Mesendoderm (in vitro differentiated cells): Measurements from ENCODE around the gene NTRK3.

Experiments
- DNase-seq: peaks from one replicate; pipeline ENCODE4 v3.0.0; 2013
- H2AK5ac ChIP-seq: 2 replicates; pipeline ENCODE4 v1.6.1; 2013; ENCODE audit warnings: low read length, inconsistent platforms
- H2BK120ac ChIP-seq: 2 replicates; pipeline ENCODE4 v1.6.1; 2013; ENCODE audit warnings: low read depth, mild to moderate bottlenecking, low read length, moderate library complexity, mixed read lengths
- H2BK15ac ChIP-seq: replicated peaks from 2 replicates; pipeline ENCODE4 v1.6.1; 2013; ENCODE audit warnings: low read depth, mild to moderate bottlenecking, moderate library complexity
- H2BK5ac ChIP-seq: 2 replicates; pipeline ENCODE4 v1.6.1; 2013; ENCODE audit warnings: low read length, inconsistent platforms
- H3K18ac ChIP-seq: 2 replicates; pipeline ENCODE4 v1.6.1; 2013; ENCODE audit warnings: mild to moderate bottlenecking, low read length, mixed read lengths
- H3K23ac ChIP-seq: one replicate; pipeline ENCODE4 v1.6.1; 2013; ENCODE audit warnings: low read length
- H3K27ac ChIP-seq: 2 replicates; pipeline ENCODE4 v1.5.1; 2013; ENCODE audit warnings: low read depth, mild to moderate bottlenecking, inconsistent platforms, low read length, moderate library complexity
- H3K27me3 ChIP-seq: 2 replicates; pipeline ENCODE4 v1.6.1; 2013; ENCODE audit warnings: low read length, control low read depth, mild to moderate bottlenecking, inconsistent platforms; ENCODE audit not compliant: insufficient read depth, poor library complexity
- H3K36me3 ChIP-seq: 2 replicates; pipeline ENCODE4 v1.6.1; 2013; ENCODE audit warnings: low read length, inconsistent platforms; ENCODE audit not compliant: control insufficient read depth, insufficient read depth
- H3K4ac ChIP-seq: one replicate; pipeline ENCODE4 v1.6.1; 2013; ENCODE audit warnings: low read depth, mild to moderate bottlenecking, low read length, moderate library complexity
- H3K4me1 ChIP-seq: 2 replicates; pipeline ENCODE4 v1.6.1; 2013; ENCODE audit warnings: low read depth, low read length, inconsistent platforms; ENCODE audit not compliant: control insufficient read depth
- H3K4me2 ChIP-seq: 2 replicates; pipeline ENCODE4 v1.6.1; 2013; ENCODE audit warnings: low read length
- H3K4me3 ChIP-seq: 2 replicates; pipeline ENCODE4 v1.5.1; 2013; ENCODE audit warnings: mild to moderate bottlenecking, low read length
- H3K56ac ChIP-seq: one replicate; pipeline ENCODE4 v1.6.1; 2013; ENCODE audit warnings: low read length
- H3K79me1 ChIP-seq: 2 replicates; pipeline ENCODE4 v1.6.1; 2013; ENCODE audit warnings: low read length, inconsistent platforms
- H3K79me2 ChIP-seq: 2 replicates; pipeline ENCODE4 v1.6.1; 2013; ENCODE audit warnings: mild to moderate bottlenecking, low read length; ENCODE audit not compliant: control insufficient read depth, insufficient read depth
- H3K9ac ChIP-seq: 2 replicates; pipeline ENCODE4 v1.6.1; 2013; ENCODE audit warnings: low read length, inconsistent platforms
- H4K5ac ChIP-seq: one replicate; pipeline ENCODE4 v1.6.1; 2013; ENCODE audit warnings: low read length
- H4K8ac ChIP-seq: one replicate; pipeline ENCODE4 v1.6.1; 2013; ENCODE audit warnings: low read depth, mild to moderate bottlenecking, control low read depth, low read length, moderate library complexity
- WGBS: extraction: QIAGEN DNeasy Blood & Tissue Kit; methylation state at CpG from one replicate; pipeline ENCODE4 v1.1.7; 2013; ENCODE audit warnings: low lambda C conversion rate, missing lambda C conversion rate; ENCODE audit not compliant: insufficient coverage; ENCODE audit errors: extremely low coverage; 5-methylcytosine and 5-hydroxymethylcytosine counted together

NTRK3 gene

GRCh38 chr15:88133795-88134194 is 122.7 kb downstream of the NTRK3 start:
- Histone ChIP-seq H3K27ac (no peak overlapping the region), H3K23ac (no peak overlapping the region), H3K79me2 (no peaks in the 10 kb centered on the region), H3K18ac (no peak overlapping the region), H3K36me3 (no peaks in the 10 kb centered on the region), H3K9ac (no peak overlapping the region), H2BK5ac (no peak overlapping the region), H4K5ac (no peak overlapping the region), H2AK5ac (no peak overlapping the region), H3K27me3 (no peaks in the 10 kb centered on the region), H3K4me2 (no peak overlapping the region), H4K8ac (no peak overlapping the region), H2BK120ac (no peak overlapping the region), H3K4ac (no peak overlapping the region), H3K4me3 (no peak overlapping the region), H3K4me1 (no peaks in the 10 kb centered on the region), H3K79me1 (no peaks in the 10 kb centered on the region), H3K56ac (no peak overlapping the region), H2BK15ac (no peak overlapping the region)
- DNase-seq = no peak
- no CpG with 5 or more reads among the region's 6 CpGs for WGBS

- Histone ChIP-seq H3K4me1 (no peaks in the 10 kb centered on the region), H3K4me2 (no peak overlapping the region), H3K23ac (no peak overlapping the region), H3K56ac (no peak overlapping the region), H3K4ac (no peak overlapping the region), H3K4me3 (no peak overlapping the region), H3K27me3 (no peaks in the 10 kb centered on the region), H3K36me3 (no peaks in the 10 kb centered on the region), H2AK5ac (no peak overlapping the region), H4K8ac (no peak overlapping the region), H4K5ac (no peak overlapping the region), H3K9ac (no peak overlapping the region), H3K27ac (no peak overlapping the region), H2BK120ac (no peak overlapping the region), H3K79me2 (no peaks in the 10 kb centered on the region), H3K79me1 (no peaks in the 10 kb centered on the region), H2BK15ac (no peak overlapping the region), H3K18ac (no peak overlapping the region), H2BK5ac (no peak overlapping the region)
- DNase-seq = no peak
- WGBS = no CpG with 5 or more reads among the region's 4 CpGs
These were observed 124.0 kb downstream of the NTRK3 start for GRCh38 chr15:88132499-88132898.

- no peak overlapping the region for H3K18ac ChIP-seq
- H3K9ac ChIP-seq = no peak overlapping the region
- H3K4me3 ChIP-seq = no peak overlapping the region
- H2AK5ac ChIP-seq = no peak overlapping the region
- H3K27me3 ChIP-seq = no peaks in the 10 kb centered on the region
- no peaks in the 10 kb centered on the region for H3K36me3 ChIP-seq
- no peak overlapping the region for H3K4ac ChIP-seq
- H2BK120ac ChIP-seq = no peak overlapping the region
- no peaks in the 10 kb centered on the region for H3K79me1 ChIP-seq
- WGBS = no CpG with 5 or more reads among the region's 4 CpGs
- no peak overlapping the region for H3K56ac ChIP-seq
- no peaks in the 10 kb centered on the region for H3K79me2 ChIP-seq
- no peak overlapping the region for H4K5ac ChIP-seq
- no peak overlapping the region for H3K23ac ChIP-seq
- H3K4me1 ChIP-seq = no peaks in the 10 kb centered on the region
- H4K8ac ChIP-seq = no peak overlapping the region
- H2BK5ac ChIP-seq = no peak overlapping the region
- no peak overlapping the region for H2BK15ac ChIP-seq
- H3K27ac ChIP-seq = no peak overlapping the region
- no peak for DNase-seq
- no peak overlapping the region for H3K4me2 ChIP-seq
These were observed 124.6 kb downstream of the NTRK3 start for GRCh38 chr15:88131937-88132336.

- no peaks in the 10 kb centered on the region for H3K4me1 ChIP-seq
- H2BK120ac ChIP-seq = no peak overlapping the region
- H3K4ac ChIP-seq = no peak overlapping the region
- no peak overlapping the region for H3K4me3 ChIP-seq
- H4K5ac ChIP-seq = no peak overlapping the region
- no peak for DNase-seq
- H3K9ac ChIP-seq = no peak overlapping the region
- no peak overlapping the region for H3K18ac ChIP-seq
- no peak overlapping the region for H2BK15ac ChIP-seq
- H3K27me3 ChIP-seq = no peaks in the 10 kb centered on the region
- no peak overlapping the region for H3K56ac ChIP-seq
- no peak overlapping the region for H4K8ac ChIP-seq
- H3K23ac ChIP-seq = no peak overlapping the region
- no peaks in the 10 kb centered on the region for H3K79me2 ChIP-seq
- H3K4me2 ChIP-seq = no peak overlapping the region
- no peak overlapping the region for H2AK5ac ChIP-seq
- H3K27ac ChIP-seq = no peak overlapping the region
- no peaks in the 10 kb centered on the region for H3K79me1 ChIP-seq
- no peak overlapping the region for H2BK5ac ChIP-seq
- no peaks in the 10 kb centered on the region for H3K36me3 ChIP-seq
These were observed 129.1 kb downstream of the NTRK3 start for GRCh38 chr15:88127432-88127790.

DNA sequence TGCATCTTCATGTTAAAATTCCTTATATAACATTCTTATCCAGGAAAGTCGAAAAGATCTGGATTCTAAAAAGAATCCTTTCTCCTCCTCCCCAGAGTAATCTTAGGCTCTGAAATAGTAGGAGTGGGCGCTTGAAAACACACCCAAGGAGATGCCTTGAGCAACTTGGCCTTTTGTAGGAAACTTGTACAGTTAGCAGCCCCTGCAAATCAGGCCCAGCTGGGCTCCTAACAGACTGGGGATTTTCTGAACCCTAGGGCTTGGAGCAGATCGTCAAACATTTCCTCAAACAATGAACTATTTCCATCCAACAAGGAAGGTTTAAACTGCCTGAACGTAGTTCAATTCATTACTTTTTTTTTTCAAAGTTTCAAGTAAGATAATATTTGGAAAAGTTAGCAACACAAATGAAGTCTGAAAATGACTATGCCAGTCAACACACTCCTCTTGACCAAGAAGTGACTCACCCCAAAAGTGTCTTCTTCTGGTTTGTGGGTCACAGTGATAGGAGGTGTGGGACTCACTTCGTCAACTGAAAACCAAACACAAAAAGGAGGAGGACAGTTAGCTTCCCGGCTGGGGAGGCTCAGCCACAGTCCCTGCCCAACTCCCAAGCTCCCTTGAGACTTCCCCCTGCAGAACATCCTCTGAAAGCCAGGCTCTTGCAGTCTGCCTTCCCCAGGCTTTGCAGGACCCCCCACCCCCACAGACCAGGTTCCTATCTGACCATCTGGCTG is 129.7 kb downstream of the NTRK3 start:
- Histone ChIP-seq H3K18ac (no peak overlapping the region), H3K4me2 (no peak overlapping the region), H3K9ac (no peak overlapping the region), H3K23ac (no peak overlapping the region), H3K4me1 (no peaks in the 10 kb centered on the region), H4K5ac (no peak overlapping the region), H3K27me3 (no peaks in the 10 kb centered on the region), H2AK5ac (no peak overlapping the region), H2BK5ac (no peak overlapping the region), H2BK120ac (no peak overlapping the region), H3K4ac (no peak overlapping the region), H2BK15ac (no peak overlapping the region), H3K56ac (no peak overlapping the region), H3K27ac (no peak overlapping the region), H3K79me2 (no peaks in the 10 kb centered on the region), H3K36me3 (no peaks in the 10 kb centered on the region), H4K8ac (no peak overlapping the region), H3K79me1 (no peaks in the 10 kb centered on the region), H3K4me3 (no peak overlapping the region)
- DNase-seq = peak; percentile 13
- no CpG with 5 or more reads among the region's 6 CpGs for WGBS

GRCh38 chr15:88125576-88125975 is 131.0 kb downstream of the NTRK3 start:
- Histone ChIP-seq H3K79me2 (no peaks in the 10 kb centered on the region), H3K27ac (no peak overlapping the region), H2BK120ac (no peak overlapping the region), H4K8ac (no peak overlapping the region), H3K56ac (no peak overlapping the region), H4K5ac (no peak overlapping the region), H3K27me3 (no peaks in the 10 kb centered on the region), H2BK5ac (no peak overlapping the region), H3K18ac (no peak overlapping the region), H3K9ac (no peak overlapping the region), H3K4me1 (no peaks in the 10 kb centered on the region), H3K23ac (no peak overlapping the region), H3K79me1 (no peaks in the 10 kb centered on the region), H3K4me2 (no peak overlapping the region), H2BK15ac (no peak overlapping the region), H2AK5ac (no peak overlapping the region), H3K36me3 (no peaks in the 10 kb centered on the region), H3K4ac (no peak overlapping the region), H3K4me3 (no peak overlapping the region)
- no peak for DNase-seq
- no CpG with 5 or more reads among the region's 7 CpGs for WGBS
